OCI-M2 (cell line): ENCODE results near the gene CDC42EP4.

Source experiments
- DNase-seq: peaks from one replicate; lab custom pipeline; 2025; ENCODE audit not compliant: unreplicated experiment; lab: John Stamatoyannopoulos, UW

CDC42EP4 gene

GRCh38 chr17:73301369-73301768 lies 10.4 kb downstream of the CDC42EP4 start:
- DNase-seq = no peak

GRCh38 chr17:73300392-73300791 lies 11.4 kb downstream of the CDC42EP4 start:
- DNase-seq = no peak

- no peak for DNase-seq
Observed at GRCh38 chr17:73297934-73298861, 13.6 kb downstream of the CDC42EP4 start.

GRCh38 chr17:73293480-73293911 lies 18.3 kb downstream of the CDC42EP4 start:
- no peak for DNase-seq

GRCh38 chr17:73293031-73293430 lies 18.8 kb downstream of the CDC42EP4 start:
- no peak for DNase-seq

- DNase-seq = no peak
Observed at GRCh38 chr17:73292031-73292531, 19.7 kb downstream of the CDC42EP4 start.

- DNase-seq = no peak
Observed at GRCh38 chr17:73291260-73291801, 20.5 kb downstream of the CDC42EP4 start.

- no peak for DNase-seq
Observed at GRCh38 chr17:73290399-73291259, 21.2 kb downstream of the CDC42EP4 start.

GRCh38 chr17:73289549-73290254 lies 22.1 kb downstream of the CDC42EP4 start:
- DNase-seq = no peak

GRCh38 chr17:73288534-73289302 lies 23.1 kb downstream of the CDC42EP4 start:
- DNase-seq = no peak

- no peak for DNase-seq
Observed at GRCh38 chr17:73286863-73287296, 24.9 kb downstream of the CDC42EP4 start.

- no peak for DNase-seq
Observed at GRCh38 chr17:73285916-73286862, 25.6 kb downstream of the CDC42EP4 start.

- DNase-seq = no peak
Observed at GRCh38 chr17:73285603-73285908, 26.2 kb downstream of the CDC42EP4 start.

- no peak for DNase-seq
Observed at GRCh38 chr17:73284906-73285602, 26.7 kb downstream of the CDC42EP4 start.

- DNase-seq = no peak
Observed at GRCh38 chr17:73284354-73284753, 27.4 kb downstream of the CDC42EP4 start.

- no peak for DNase-seq
Observed at GRCh38 chr17:73283841-73284282, 27.9 kb downstream of the CDC42EP4 start.

GRCh38 chr17:73283250-73283649 lies 28.6 kb downstream of the CDC42EP4 start:
- DNase-seq = no peak

GRCh38 chr17:73282629-73283028 lies 29.2 kb downstream of the CDC42EP4 start:
- DNase-seq = no peak
